GM19467 (cell line): ENCODE results near the gene ZMYND15.
"Not testable (repeated sequence)": the region's sequence is repeated elsewhere in the genome, so short reads cannot be mapped to it uniquely, and the experiment has no call there.

Experiments used
- ATAC-seq: cut with Tn5 transposase; IDR thresholded peaks from one replicate; pipeline ENCODE4 v1.9.1; 2021; ENCODE audit warnings: mild to moderate bottlenecking, moderate library complexity; ENCODE audit not compliant: unreplicated experiment

The ZMYND15 gene, protein sequence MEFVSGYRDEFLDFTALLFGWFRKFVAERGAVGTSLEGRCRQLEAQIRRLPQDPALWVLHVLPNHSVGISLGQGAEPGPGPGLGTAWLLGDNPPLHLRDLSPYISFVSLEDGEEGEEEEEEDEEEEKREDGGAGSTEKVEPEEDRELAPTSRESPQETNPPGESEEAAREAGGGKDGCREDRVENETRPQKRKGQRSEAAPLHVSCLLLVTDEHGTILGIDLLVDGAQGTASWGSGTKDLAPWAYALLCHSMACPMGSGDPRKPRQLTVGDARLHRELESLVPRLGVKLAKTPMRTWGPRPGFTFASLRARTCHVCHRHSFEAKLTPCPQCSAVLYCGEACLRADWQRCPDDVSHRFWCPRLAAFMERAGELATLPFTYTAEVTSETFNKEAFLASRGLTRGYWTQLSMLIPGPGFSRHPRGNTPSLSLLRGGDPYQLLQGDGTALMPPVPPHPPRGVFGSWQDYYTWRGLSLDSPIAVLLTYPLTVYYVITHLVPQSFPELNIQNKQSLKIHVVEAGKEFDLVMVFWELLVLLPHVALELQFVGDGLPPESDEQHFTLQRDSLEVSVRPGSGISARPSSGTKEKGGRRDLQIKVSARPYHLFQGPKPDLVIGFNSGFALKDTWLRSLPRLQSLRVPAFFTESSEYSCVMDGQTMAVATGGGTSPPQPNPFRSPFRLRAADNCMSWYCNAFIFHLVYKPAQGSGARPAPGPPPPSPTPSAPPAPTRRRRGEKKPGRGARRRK

DNA sequence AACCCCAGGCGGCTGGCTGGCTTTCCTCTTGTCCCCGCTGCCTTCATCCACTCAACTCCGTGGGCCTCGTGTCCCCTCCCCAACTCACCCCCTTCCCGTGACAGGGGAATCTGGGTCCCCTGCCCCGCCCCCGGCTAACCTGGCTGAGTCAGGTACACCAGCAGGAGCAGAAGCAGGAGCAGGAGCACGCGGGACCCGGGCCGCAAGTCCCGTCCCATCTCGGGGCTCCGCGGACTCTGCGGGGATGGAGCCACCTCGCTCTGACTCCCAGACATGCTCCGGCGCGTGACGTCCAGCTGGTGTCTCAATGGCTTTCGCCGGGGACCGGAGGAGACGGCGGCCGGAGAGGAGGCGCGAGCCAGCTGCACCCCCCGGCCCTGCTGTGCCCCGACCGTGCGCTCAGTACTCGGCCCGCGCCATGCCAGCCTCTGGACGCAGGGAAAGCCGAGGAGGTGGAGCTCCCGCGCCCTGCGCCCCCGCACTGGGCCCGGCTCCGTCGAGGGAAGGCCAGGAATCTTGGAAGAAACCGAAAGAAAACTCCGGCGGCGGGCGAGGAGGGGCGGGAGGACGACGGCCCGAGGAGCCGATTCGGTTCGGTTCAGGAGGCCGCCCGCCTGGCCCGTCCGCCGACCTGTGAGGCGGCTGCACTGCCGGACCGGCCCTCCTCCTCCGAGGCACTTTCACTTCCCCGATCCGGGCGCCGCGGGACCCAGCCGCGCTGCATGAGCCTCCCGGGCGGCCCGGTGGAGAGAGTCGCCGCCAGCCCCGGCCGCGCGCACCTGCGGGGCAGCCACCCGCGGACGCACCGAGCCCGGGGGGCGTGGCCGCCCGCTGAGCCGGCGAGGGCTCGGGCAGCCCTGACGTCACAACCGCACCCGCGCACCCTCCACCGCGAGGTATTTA is at the start of gene ZMYND15, which contains the start of gene CXCL16:
ZMYND15 (plus strand) TSS at position 712 of the 903 bp plus-strand sequence. CDS start 716 bp downstream, outside the sequence.
CXCL16 (minus strand) TSS at position 807 of the 903 bp plus-strand sequence; CDS start at position 218, 589 bp downstream.
- ATAC-seq: no peak

DNA sequence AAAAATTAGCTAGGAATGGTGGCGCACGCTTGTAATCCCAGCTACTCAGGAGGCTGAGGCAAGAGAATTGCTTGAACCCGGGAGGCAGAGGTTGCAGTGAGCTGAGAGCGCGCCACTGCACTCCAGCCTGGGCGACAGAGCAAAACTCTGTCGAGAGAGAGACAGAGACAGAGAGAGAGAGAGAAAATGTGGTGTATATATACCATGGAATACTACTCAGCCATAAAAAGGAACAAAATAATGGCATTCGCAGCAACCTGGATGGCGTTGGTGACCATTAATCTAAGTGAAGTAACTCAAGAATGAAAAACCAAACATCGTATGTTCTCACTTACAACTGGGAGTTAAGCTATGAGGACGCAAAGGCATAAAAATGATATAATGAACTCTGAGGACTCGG is 49.8 kb upstream of the ZMYND15 start:
- ATAC-seq: not testable (repeated sequence)

DNA sequence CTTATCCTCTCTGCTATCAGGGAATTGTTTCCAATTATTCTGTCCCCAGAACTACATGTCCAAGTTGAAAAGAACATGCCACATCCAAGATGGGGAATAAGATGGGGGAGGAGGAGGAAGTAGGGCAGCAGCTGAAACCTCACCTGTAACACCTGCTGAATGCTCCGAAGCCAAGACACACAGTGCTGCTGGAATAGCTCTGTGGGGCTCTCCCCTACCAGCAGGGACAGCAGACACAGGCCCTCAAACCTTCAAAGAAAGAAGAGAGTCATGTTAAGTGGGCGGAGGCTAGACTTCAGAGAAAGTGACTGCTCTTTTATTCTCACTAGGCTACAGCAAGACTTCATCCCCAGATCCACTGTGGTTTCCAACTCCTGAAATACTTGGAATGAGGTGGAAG is 48.9 kb upstream of the ZMYND15 start:
- ATAC-seq: no peak

DNA sequence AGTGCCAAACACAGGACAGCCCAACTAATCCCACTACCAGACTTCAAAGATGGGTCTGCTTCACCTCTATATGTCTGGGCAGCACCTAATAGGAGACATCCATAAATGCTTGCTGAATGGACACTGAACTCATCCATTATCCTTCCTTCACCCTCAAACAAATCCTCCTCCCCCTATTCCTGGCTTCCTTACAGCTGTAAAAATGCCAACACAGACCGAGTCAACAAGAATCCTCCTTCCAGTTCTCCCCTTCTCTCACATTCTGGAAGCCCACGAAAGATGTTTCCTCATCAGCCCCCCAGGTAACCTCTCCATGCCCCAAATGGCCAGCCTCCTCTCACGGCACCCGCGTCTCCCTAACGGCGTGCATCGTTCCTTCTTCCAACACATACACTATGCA is 47.9 kb upstream of the ZMYND15 start:
- ATAC-seq: no peak

DNA sequence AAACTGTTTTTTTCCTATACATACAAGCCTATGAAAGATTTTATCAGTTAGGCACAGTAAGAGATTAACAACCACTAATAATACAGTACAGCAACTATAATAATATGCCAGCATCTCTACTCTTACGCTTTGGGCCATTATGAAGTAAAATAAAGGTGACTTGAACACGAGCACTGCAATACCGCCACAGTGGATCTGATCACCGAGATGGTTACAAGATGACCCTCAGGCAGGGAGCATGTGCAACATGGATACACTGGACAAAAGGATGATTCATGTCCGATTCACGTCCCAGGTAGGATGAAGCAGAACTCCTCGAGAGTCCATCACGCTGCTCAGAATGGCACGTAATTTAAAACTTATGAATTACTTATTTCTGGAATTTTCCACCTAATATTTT is 46.2 kb upstream of the ZMYND15 start:
- no peak for ATAC-seq

DNA sequence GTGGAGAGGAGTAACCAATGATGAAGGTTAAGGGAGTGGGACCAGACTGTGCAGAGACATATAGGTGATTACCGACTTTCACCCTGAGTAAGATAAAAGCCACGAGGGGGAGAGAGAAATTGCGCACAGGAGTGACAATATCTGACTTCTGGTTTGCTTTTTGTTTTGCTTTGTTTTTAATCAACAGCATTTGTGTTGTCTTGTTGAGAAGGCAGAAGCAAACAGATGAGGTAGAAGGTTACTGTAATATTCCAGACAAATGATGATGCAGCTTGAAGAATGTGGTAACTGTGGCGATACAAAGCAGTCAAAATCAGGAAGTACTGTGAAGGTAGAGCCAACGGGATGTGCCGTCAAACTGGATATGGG is 43.2 kb upstream of the ZMYND15 start:
- ATAC-seq: no peak

DNA sequence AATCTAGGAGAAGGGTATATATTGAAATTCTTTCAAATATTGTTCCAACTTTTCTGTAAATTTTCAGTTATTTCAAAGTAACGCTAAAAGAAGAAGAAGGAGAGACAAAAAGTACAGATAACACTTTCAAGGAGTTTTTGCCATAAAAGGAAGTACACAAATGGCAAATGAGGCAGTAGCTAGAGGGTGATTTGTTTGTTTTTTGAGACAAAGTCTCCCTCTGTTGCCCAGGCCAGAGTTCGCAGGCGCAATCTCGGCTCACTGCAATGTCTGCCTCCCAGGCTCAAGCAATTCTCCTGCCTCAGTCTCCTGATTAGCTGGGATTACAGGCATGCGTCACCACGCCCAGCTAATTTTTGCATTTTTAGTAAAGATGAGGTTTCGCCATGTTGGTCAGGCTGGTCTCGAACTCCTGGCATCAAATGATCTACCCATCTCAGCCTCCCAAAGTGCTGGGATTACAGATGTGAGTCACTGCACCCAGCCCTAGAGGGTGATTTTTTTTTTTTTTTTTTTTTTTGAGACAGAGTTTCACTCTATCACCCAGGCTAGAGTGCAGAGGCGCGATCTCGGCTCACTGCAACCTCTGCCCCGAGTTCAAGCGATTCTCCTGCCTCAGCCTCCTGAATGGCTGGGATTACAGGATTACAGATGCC is 40.1 kb upstream of the ZMYND15 start:
- not testable (repeated sequence) for ATAC-seq

DNA sequence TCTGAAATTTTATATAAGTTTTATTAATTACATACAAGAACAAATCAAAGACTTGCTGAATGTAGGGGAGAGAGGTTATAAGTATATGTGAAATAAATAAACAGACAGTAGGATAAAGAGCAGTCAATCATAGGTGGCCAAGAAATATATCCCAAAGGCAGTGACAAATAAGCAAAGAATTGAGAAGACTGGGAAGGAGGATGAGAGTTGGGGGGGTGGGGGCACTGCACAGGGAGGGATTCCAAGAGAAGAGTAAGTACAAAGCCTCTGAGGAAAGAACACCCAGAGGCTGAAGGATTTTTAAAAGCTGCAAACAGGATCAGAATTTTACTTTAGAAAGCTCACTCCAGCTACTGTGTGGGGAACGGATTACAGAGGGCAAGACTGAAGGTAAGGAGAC is 38.5 kb upstream of the ZMYND15 start:
- no peak for ATAC-seq

DNA sequence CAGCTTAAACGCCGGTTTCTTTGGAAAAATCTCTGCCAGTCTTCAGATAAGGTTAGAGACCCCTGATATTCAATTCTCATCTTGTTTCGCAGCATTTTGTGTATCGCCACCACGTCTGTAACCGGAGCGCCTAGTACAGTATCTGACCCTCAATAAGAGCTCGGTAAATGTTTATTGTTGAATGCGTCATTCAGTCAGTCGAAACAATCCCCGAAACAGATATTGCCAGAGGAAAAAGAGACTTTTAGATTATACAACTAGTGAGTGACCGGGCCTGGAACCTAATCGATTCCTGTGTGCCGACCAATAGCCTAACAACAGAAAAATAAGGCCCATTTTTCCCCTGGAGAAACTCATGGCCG is 36.3 kb upstream of the ZMYND15 start:
- no peak for ATAC-seq

DNA sequence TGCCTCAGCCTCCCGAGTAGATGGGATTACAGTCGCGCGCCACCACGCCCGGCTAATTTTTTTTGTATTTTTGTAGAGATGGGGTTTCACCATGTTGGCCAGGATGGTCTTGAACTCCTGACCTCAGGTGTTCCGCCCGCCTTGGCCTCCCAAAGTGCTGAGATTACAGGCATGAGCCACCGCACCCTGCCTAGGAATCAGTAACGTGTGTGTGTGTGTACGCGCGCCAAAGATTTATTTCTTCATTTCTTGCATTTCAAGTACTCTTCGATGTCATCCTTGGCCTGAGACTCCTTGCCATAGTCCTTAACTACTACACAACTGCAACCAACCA is 35.1 kb upstream of the ZMYND15 start:
- ATAC-seq: not testable (repeated sequence)

DNA sequence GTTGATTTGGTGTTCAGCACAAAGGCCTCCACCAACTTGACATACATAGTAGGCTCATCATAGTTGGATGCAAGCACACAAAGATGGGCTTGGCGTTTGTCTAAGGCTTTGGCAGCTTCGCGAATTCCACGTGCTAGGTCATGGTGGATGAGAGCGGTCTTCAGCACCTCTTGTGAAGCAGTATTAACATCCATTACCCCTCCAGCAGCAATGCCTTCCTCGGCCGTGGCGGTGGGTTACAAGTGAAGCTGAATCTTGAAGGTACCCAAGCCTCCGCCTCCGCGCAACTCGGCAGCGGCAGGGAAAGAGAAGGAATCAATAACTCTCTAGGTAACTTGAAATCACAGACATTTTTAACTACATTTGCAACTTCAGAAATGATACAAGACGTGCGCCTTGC is 34.6 kb upstream of the ZMYND15 start:
- ATAC-seq: no peak

DNA sequence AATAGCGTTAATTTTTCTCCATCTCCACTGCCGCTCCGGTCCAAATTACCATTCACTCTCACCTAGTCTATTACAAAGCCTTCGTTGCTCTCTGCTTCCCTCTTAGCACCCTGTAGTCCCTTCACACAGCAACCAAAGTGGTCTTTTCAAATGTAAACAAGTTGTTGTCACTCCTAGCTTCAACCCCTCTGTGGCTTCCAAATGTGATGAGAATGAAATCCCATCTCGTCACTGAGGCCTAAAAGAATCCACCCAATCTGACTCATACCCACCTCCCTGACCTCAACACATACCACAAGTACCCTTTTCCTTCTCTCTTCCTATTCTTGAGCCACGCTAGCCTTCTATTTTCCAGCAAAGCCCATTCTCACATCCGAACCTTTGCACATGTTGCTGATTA is 33.5 kb upstream of the ZMYND15 start:
- ATAC-seq: no peak

DNA sequence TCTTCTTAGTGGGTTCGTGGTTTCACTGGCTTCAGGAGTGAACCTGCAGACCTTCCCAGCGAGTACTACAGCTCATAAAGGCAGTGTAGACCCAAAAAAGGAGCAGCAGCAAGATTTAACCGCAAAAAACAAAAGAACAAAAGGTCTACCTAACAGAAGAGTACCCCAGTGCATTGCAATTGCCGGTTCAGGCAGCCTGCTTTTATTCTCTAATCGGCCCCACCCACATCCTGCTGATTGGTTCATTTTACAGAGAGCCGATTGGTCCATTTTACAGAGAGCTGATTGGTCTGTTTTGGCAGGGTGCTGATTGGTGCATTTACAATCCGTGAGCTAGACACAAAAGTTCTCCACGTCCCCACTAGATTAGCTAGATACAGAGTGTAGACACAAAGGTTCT is 31.2 kb upstream of the ZMYND15 start:
- ATAC-seq: no peak

DNA sequence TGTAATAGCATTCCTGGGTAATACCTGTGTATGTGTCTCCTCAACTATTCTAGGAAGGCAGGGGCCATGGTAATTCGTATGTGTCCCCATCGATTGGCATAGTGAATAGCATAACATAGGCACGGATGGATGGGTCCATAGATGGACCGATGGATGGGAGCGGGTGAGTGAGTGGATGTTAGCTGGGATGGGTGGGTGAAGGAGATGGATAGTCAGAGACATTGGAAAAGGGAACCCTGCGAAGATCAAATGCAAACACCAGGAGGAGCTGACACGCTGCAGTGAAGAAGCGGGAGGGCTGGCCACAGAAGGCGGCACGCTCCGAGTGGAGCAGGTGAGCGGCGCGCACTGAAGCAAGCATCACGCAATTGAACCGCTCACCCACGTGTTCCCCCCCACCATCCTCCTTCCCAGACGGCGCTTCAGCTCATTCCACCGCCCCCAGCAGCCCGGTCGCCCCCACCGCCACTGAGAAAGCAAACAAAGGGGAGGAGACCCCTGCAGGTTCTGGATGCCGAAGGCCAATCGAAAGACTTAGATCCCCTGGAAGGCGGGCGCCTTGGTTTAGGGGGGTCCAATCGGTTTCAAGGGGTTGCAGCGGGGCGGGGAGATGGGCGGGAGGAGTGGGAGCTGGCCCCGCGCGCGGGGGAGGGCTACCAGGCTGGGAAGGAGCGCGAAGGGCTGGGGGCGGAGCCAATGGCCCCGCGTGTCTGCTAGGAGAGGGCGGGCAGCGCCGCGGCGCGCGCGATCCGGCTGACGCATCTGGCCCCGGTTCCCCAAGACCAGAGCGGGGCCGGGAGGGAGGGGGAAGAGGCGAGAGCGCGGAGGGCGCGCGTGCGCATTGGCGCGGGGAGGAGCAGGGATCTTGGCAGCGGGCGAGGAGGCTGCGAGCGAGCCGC is 29.6 kb upstream of the ZMYND15 start, which contains the start of gene ARRB2:
ARRB2 (plus strand) TSS at position 839 of the 899 bp plus-strand sequence. CDS start 90 bp downstream, outside the sequence.
- peak; percentile 71 for ATAC-seq

DNA sequence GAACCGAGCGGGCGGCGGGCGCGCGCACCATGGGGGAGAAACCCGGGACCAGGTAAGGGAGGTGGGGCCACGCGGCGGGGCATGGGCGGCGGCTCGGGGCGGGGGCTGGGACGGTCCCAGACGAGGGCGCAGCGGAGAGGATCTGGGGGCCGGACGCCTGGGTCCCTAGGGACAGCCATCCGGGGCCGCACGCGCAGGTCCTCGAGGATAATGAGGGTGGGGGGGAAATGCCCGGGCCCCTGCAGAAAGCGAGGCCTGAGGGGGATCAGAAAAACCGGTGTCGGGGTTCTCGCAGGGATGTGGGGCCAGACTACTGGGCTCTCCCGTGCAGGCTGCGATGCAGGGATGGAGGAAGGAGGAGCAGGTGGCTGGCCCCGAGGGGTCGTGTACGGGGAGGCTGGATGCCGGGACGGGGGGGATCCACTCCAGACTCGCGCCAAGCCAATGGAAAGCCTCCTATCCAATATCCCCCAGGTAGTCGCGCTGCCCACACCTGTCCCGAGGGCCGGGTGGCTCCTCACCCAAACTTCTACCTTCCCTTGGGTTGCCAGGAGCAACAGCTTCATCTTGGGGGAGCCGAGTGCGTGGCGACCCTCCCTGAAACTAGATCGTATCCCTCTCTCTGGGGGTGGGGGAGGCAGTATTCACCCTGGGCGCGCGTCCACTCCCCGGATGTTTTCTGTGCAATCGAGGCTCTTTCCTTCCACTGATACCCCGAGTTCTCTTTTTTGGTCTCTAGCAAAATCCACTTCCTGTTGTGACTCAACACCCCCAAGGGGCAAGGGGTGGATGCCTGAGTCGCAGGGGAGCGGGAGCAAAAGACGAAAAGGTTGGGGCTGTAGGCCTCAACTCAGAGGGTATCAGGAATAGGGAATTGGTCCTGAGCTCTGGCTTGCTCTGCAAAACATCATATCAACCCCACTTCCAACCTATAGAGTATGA is 28.7 kb upstream of the ZMYND15 start:
- ATAC-seq: no peak

DNA sequence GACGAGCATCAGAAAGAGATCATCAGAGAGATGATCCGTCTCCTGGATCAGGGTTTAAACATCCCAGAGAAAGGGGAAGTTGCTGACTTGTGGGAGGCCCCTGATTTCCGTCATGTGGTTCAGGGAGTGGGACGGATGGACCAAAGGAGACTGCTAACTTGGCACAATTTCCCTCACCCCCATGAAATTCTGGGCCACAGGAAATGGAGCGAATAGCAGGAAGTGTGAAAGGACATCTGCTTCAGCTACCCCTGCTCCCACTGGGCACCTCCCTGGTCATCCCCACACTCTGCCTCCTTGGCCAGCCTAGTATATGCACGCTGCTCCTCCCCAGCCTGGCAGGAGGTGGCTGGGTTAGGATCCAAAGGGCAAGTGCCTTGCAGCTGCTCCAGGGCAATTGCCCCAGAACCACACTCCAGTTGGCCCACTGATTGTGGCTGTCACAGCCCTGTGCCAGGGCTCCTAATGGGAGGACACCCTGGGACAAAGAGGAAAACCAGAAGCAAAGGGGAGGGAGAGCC is 27.9 kb upstream of the ZMYND15 start:
- no peak for ATAC-seq

DNA sequence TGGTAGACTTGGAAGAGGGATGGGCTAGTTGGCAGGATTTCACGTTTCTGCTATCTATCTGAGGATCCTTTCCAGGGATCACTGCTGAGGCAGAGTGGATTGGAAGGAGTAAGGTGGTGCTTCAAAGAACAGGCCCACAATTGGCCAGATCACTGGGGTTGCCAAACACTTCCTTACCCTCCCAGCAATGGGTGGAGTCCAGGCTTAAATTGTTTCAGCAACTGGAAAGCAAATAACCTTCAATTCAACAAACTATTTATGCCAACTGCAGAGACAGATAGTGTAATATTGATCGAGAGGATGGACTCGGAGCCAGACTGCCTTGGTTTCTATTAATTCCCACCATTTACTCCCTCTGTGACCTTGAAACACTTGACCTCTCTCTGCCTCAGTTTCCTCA is 27.1 kb upstream of the ZMYND15 start:
- no peak for ATAC-seq

DNA sequence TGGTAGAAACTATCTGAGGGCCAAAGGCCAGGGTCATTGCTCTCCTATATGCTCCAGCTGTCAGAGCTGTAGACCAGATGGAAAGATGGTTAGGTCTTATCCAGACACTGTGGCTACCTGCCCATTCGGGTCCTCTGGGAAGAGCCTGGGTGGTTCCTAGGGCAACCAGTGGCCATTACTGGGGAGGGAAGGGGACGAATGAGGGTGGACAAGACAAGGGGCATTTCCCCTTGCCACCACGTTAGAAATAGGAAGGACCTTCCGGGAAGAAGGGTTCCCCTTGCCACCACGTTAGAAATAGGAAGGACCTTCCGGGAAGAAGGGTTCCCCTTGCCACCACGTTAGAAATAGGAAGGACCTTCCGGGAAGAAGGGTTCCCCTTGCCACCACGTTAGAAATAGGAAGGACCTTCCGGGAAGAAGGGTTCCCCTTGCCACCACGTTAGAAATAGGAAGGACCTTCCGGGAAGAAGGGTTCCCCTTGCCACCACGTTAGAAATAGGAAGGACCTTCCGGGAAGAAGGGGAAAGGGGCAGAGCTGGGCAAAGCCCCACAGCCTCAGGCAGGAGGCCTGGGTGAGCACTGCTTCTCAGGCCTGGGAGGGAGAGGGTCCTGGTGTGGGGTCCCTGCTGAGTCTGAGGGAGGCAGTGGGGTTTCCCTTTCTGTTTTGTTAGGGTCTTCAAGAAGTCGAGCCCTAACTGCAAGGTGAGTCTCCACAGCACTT is 25.1 kb upstream of the ZMYND15 start:
- ATAC-seq: not testable (repeated sequence)
